GOT3 (cell line): Measurements from ENCODE around the gene EIF4E2.

Source experiments
- DNase-seq: peaks from one replicate; lab custom pipeline; 2025; ENCODE audit warnings: mixed read lengths; lab: John Stamatoyannopoulos, UW

EIF4E2 gene

DNA sequence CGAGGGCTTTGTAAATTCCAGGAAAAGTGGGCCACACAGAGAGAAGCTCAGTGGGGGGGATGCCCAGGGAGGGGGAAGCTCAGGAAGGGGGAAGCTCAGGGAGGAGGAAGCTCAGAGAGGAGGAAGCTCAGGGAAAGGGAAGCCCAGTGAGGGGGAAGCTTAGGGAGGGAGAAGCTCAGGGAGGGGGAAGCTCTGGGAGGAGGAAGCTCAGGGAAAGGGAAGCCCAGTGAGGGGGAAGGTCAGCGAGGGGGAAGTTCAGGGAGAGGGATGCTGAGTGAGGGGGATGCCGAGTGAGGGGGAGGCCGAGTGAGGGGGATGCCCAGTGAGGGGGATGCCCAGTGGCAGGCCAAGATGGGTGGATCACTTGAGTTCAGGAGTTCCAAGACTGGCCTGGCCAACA lies 11.8 kb upstream of the EIF4E2 start:
- no peak for DNase-seq

DNA sequence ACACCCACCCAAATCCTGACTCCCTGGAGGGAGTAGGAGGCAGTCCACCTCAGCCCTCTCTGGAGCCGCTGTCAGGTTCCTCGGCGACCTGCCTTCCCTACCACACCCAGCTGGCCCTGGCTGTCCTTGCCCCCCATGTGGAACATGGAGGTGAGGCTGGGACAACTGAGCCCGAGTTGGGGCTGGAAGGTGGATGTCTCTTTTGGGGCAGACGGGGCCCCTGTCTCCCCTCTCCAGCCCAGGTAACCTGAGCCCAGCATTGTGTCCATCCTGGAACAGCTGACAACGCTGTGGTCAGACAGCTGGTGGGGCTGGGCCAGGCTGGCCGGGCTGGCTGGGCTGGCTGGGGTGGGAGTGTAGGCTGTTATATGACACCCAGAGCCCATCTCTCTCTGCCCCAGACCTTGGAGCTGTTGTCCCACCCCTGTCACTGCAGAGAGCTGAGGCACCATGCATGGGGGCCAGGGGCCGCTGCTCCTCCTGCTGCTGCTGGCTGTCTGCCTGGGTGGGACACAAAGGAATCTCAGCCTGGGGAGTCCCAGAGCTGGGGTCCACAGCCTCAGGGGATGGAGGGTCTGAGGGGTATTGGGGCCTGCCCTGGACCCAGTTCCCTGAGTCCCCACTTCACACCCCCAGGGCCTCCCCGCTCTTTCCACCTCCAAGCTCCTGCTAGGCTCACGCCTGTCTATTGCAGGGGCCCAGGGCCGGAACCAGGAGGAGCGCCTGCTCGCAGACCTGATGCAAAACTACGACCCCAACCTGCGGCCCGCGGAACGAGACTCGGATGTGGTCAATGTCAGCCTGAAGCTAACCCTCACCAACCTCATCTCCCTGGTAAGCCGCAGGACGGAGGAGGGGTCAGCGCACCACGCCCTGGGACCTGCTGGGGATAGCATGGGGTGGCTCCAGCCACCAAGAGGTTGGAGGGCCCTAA lies 10.9 kb upstream of the EIF4E2 start, which contains the start of gene CHRNG:
TSS of gene CHRNG (plus strand) at position 395 of the 934 bp plus-strand sequence. CDS start at position 451, 56 bp downstream.
- DNase-seq, result no peak

DNA sequence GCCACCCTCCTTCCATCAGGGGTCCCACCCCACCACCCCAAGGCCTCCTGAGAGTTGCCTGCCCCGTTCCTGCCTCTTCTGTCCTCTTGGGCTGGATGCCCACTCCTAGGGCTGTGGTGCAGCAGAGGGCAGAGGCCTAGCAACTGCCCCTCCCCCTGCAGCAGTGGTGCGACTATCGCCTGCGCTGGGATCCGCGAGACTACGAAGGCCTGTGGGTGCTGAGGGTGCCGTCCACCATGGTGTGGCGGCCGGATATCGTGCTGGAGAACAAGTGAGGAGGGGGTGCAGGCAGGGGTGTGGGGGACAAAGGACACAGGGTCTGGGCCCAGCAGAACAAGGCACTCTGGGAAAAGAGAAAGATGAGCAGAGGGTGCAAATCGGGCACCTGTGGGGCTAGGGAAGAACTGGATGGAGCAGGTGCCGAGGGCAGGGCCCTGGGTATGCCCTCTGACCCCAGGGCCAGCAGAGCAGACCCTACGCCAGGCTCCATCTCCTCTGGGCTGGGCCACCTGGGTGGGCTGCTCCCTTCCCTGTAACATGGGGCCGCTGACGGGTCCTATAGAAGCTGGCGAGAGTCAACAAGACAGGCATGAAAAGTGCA lies 9.9 kb upstream of the EIF4E2 start:
- DNase-seq, result no peak

DNA sequence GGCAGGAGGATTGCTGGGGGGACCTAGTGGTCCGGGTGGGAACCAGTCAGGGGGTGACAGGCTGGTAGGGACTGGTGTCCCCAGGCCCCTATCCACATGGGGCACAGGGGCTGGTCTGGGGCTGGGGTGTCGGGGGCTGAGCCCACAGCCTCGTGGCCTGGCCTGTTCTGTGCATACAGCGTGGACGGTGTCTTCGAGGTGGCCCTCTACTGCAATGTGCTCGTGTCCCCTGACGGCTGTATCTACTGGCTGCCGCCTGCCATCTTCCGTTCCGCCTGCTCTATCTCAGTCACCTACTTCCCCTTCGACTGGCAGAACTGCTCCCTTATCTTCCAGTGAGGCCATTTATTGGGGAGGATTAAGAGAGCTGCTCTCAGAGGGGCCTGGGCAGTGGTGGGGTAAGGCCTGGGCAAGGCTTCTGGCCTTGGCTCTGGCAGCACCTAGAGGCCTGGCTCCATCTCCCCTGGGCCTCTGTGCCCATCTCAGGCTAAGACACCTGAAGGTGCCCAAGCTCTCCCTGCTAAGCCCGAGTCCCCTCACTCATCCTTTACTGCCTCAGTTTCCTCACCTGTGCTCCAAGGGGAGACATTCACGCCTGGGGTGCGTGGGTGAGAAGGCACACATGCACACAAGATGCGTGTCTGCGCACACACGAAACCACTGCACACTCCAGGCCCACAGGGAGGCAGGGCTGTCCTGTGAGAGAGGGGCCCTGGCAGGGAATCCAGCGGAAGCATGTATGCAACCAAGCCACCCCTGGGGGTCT lies 9.1 kb upstream of the EIF4E2 start:
- no peak for DNase-seq

DNA sequence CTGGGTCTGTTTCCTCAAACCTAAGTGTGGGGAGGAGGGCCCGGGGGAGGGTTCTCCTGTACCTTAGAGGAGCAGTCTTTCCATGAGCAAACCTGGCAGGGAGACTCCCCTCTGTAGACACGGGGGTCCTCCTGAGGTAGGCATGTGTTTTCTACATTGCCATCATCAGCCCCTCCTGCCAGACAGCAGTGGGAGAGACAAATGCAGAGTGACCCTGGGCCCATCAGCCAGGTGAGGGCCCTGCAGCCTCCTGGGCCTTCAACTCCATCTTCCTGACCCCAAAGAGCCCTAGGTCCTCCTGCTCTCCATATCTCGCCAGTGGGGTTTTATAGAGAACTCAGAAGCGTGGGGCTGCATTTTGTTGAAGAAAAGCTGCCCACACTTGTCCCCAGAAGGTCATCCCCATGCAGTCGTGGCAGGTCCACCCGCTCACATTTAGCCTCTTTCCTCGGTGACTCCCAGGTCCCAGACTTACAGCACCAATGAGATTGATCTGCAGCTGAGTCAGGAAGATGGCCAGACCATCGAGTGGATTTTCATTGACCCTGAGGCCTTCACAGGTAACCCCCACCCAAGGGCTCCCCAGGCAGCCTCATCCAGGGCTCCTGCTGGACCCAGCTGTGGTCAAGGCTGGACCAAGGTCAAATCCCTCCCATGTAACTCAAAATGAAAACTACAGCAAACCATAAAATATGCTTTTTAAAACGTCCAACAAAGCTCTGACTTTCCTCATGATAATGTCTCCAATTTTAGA lies 8.4 kb upstream of the EIF4E2 start:
- no peak for DNase-seq

DNA sequence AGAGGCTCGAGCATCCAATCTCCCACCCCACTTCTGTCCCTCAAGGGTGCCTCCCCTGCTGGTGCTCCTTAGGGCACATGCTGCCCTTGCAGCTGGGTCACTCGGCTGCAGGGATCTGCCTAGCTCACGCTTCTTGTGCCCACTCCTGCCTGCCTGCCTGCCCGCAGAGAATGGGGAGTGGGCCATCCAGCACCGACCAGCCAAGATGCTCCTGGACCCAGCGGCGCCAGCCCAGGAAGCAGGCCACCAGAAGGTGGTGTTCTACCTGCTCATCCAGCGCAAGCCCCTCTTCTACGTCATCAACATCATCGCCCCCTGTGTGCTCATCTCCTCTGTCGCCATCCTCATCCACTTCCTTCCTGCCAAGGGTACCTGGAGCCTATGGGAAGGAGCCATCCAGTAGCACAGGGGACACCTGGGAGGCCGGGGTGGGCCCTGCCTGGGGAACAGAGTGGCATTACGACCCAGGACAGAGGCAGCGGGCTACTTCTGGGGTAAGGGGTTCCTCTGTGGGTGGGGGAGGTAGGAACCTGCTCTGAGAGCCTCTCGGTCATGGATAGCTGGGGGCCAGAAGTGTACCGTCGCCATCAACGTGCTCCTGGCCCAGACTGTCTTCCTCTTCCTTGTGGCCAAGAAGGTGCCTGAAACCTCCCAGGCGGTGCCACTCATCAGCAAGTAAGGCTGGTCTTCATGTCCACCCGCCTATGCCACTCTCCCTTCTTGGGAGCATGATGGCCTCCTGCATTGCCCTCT lies 7.6 kb upstream of the EIF4E2 start:
- DNase-seq, result no peak

DNA sequence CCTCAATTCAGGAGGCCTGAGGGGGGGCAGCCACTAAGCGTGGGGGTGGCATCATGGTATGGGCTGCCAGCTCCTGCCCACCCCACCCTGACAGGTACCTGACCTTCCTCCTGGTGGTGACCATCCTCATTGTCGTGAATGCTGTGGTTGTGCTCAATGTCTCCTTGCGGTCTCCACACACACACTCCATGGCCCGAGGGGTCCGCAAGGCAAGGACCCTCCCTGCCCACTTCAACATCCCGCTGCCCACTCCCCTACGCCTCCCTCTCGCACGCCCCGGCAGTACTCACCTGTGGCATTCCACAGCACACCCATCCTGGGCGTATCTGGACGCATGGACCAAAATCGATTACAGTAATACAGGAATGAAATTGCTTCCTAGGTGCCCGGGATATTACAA lies 7.0 kb upstream of the EIF4E2 start:
- no peak for DNase-seq

DNA sequence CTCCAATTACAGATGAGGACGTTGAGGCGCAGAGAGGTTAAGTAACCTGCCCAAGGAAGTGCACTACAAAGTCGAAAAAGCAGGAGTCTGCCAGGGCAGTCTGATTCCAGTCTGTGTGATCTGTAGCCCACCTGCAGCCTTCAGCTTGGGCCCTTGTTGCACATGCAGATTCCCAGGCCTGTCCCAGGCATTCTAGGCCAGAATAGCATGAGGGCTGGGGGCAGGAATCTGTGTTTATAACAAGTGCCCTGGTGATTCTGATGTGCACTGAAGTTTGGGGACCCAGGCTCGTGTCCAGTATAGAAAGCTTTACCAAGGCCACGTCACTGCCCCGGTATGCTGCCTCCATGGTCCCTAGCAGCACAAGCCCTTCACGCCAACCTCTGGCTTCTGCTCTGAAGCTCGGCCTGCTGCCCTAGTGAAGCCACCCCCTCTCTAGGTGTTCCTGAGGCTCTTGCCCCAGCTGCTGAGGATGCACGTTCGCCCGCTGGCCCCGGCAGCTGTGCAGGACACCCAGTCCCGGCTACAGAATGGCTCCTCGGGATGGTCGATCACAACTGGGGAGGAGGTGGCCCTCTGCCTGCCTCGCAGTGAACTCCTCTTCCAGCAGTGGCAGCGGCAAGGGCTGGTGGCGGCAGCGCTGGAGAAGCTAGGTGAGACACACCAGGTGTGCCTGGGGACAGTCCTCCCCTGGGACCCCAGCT lies 6.4 kb upstream of the EIF4E2 start:
- no peak for DNase-seq

DNA sequence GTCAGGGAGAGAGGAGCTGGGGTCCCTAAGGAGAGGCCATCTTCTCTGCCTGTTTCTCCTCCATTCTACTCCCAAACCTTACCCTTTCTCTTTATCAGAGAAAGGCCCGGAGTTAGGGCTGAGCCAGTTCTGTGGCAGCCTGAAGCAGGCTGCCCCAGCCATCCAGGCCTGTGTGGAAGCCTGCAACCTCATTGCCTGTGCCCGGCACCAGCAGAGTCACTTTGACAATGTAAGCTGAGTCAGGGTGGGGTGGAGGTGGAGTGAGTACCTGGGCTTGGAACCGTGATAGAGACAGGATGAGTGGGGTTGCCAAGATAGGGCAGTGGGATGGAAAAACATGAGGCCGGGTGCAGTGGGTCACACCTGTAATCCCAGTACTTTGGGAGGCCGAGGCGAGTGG lies 5.8 kb upstream of the EIF4E2 start:
- no peak for DNase-seq

DNA sequence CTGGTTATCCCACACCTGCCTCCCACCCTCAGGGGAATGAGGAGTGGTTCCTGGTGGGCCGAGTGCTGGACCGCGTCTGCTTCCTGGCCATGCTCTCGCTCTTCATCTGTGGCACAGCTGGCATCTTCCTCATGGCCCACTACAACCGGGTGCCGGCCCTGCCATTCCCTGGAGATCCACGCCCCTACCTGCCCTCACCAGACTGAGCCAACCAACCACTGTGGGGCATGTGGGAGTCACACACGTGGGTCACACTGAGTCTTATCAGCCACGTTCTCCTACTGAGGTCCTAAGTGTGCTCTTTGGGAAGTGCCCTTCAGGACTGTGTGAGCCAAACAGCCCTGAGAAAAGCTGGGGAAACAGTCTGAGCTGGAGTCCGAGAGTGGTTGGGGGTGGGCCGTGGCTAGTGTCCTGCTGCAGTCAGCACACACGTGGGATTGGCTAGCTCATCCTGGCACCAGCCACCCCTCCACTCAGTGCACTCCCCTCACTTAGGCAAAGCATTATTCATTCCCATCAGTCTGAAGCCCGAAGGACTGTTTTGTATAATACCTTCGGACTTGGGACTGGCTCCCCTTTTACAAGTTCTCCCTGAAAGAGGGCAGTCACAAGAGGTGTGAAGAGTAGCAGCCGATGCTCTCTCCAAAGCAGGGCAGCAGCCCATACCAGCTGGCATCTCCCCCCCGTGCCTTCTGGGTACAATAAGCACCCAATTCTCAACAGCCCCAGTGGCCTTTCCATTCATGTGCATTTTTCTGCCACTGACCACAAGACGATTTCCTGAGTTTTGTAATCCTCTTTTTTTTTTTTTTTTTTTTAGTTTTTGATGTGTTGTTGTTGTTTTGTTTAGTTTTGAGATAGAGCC lies 4.7 kb upstream of the EIF4E2 start:
- no peak for DNase-seq

DNA sequence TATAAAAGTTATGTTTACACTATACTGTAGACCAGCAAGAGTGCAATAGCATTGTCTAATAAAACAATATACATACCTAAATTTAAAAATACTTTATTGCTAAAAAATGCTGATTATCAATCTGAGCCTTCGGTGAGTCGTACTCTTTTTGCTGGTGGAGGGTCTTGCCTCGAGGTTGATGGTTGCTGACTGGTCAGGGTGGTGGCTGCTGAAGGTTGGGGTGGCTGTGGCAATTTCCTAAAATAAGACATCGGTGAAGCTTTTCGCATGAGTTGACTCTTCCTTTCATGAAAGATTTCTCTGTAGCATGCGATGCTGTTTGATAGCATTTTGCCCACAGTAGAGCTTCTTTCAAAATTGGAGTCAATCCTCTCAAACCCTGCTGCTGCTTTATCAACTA lies 2.5 kb upstream of the EIF4E2 start:
- DNase-seq, result no peak

DNA sequence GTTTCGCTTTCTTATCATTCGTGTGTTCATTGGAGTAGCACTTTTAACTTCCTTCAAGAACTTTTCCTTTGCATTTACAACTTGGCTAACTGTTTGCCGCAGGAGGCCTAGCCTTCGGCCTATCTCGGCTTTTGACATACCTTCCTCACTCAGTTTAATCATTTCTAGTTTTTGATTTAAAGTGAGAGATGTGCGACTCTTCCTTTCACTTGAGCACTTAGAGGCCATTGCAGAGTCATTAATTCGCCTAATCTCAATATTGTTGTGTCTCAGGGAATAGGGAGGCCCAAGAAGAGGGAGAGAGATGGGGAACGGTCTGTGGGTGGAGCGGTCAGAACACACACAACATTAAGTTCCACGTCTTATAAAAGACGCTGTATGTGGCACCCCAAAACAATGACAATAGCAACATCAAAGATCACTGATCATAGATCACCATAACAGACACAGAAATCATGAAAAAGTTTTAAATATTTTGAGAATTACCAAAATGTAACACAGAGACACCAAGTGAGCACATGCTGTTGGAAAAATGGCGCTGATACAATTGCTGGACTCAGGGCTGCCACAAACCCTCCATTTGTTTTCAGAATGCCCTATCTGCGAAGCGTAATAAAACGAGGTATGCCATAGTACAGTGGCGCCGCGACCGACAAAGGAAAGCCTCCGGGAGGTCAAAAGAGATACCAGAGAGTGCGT lies 685 bp upstream of the EIF4E2 start:
- no peak for DNase-seq

DNA sequence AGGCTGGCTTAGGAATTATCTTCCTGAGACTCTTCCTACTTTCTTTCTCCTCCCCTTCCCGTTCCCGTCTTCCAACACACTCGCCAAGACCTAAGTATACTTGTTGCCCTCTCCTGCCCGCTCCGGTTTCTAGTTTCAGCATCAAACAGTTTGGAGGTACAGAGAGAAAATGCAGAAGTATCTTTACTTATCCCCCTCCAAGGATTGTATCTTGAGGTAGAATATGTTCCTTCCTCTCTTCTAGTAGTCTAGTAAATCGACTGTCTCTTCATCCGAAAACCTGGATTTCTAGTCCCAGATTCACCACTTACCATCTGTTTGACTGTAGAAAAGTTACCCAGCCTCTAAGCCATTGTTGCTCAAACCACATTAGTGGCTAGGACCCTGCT lies 755 bp downstream of the EIF4E2 start:
- no peak for DNase-seq

DNA sequence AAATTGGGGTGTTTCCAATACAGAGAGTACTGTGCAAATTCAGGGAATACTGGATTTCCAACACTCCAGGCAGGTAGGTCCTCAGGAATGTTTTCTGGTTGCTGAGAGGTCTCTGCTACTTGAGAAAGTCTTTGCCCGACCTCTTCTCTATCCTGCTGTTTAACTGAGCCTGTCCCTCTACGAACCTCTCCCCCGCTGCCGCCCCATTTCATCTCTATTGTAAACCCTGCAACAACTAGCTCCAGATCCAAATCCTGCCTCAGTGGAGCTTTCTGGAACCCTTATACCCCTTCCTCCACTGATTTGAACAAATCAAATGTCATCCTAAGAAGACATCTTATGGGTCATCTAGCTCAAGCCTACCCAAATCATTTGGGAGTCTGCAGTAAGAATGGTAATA lies 1.3 kb downstream of the EIF4E2 start:
- no peak for DNase-seq

DNA sequence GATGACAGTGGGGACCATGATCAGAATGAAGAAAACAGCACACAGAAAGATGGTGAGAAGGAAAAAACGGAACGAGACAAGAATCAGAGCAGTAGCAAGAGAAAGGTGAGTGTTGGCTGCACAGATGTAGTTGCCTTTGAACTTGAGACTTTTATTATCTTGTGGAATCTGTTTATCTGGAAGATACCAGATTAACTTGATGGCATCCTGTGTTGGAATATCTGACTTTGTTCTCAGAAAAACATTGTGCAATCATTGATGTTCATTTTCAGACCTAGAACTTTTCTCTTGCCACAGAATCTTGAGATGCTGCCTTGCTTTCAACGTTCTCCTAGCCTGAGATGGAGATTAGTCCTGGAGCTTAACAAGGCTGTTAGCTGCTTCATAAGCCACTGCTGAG lies 5.9 kb downstream of the EIF4E2 start:
- DNase-seq, result no peak

DNA sequence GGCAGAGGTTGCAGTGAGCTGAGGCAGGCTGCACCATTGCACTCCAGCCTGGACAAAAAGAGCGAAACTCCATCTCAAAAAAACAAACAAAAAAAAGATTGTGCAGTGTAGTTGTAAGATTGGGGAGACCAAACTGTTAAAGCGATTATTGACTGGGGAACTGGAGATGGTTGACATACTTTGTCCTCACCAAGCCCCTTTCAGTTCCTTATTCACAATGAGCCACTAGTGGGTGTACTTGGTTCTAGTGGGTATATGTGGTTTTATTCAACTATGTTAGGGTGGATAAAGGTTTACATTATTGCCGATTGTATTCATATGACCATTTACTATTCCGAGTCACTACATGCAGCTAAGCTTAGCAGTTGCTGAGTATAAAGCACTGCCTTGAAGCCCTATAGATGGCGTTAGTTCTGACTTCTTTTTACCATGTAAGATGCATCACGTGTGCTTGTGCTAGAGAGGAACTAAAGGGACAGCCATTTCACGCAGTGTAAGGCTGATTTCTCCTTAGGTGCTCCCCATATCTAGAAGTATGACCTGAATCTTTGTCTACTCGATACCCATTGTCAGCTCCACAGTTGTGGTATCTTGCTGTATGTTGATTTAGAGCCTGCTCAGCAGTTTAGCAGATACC lies 12.1 kb downstream of the EIF4E2 start:
- DNase-seq, result no peak

DNA sequence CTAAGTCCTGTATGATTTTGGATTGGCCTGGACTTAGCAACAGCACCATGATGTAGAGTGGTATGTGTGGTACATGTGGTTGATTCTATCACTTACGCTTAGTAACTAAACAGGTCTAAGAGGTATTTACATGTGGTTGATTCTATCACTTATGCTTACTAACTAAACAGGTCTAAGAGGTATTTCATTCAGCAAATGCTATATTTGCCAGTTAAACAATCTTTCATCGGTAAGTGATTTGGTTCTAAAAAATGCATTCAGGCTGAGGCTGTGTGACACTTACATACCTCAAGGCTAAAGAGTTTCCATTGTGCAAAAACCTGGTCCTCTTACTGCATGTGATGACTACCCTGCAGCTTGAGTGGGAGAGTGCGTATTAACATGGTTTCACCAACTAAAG lies 13.1 kb downstream of the EIF4E2 start:
- no peak for DNase-seq

DNA sequence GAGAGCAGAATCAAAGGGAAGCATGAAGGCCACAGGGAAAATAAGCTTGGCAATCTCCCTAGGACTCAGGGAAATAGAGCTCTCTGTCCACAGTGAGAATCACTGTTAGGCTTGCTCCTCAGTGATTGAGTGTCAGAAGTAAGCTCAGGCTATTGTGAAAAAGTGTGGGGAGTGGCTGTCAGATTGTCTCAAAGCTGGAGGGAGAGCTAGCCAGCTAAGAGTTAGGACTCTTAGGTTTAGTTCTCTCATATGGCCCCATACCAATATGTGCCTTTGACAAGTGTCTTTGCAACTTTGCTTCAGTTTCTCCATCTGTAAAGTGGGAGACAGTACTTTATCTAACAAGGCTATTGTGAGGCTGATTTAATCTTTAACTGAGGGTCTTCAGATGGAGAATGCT lies 17.2 kb downstream of the EIF4E2 start:
- no peak for DNase-seq

DNA sequence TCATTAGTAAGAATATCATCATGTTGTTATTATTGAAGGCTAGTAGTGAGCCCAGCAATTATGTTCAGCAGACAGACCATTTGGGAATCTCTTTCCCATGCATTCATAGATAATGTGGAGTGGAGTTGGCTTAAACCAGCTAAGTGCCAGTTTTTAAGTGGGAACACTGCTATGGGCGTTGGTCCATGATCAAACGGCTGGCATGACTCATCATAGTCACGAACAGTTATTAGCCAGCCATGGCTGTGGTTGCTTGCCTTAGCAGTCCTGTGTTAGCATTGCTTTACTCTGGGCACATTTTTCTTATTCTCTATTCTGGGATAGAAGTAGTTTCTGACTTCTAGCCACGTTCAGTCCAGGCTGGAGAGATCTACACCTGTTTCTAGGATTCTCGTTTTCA lies 17.7 kb downstream of the EIF4E2 start:
- DNase-seq, result peak; percentile 48
